ENCODE data around the gene CACUL1. TPM values are rescaled to one million over a fixed set of nuclear protein-coding genes. Genes with fewer than 3 reads are reported as not detected.
"Not testable (repeated sequence)": the region's sequence is repeated elsewhere in the genome, so short reads cannot be mapped to it uniquely, and the experiment has no call there.

Gene CACUL1
- total RNA-seq, 2 donors from 2014 or later = 37.9 to 49.3 TPM

DNA sequence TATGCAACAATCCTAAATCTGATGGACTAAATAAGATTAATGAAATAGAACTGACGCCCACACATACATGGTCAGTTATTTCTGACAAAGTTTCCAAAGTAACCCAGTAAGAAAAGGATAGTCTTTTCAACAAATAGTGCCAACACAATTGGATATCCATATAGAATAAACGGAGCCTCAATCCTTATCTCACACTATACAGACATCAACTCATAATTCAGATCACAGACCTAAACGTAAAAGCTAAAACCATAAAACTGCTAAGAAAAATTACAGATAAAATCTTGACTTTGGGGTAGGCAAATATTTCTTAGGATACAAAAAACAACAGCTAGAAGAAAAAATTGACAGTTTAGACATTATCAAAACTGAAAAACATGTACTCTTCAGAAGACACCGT, 8.5 kb downstream of the CACUL1 start:
- H3K4me3 ChIP-seq = no peak overlapping the region
- no peak overlapping the region for H3K27ac ChIP-seq
- H3K36me3 ChIP-seq = no peaks in the 10 kb centered on the region
- no peaks in the 10 kb centered on the region for H3K4me1 ChIP-seq
- no peaks in the 10 kb centered on the region for H3K27me3 ChIP-seq
- H3K9me3 ChIP-seq = no peaks in the 10 kb centered on the region
- no peak for DNase-seq
- intact Hi-C loops (cut with DNase I) = no loop called here
- H3K9ac ChIP-seq (ENCODE audit: low read depth in 2 of 2, low read length in 2 of 2) = no peak overlapping the region
- TF ChIP-seq, protein P1, sequence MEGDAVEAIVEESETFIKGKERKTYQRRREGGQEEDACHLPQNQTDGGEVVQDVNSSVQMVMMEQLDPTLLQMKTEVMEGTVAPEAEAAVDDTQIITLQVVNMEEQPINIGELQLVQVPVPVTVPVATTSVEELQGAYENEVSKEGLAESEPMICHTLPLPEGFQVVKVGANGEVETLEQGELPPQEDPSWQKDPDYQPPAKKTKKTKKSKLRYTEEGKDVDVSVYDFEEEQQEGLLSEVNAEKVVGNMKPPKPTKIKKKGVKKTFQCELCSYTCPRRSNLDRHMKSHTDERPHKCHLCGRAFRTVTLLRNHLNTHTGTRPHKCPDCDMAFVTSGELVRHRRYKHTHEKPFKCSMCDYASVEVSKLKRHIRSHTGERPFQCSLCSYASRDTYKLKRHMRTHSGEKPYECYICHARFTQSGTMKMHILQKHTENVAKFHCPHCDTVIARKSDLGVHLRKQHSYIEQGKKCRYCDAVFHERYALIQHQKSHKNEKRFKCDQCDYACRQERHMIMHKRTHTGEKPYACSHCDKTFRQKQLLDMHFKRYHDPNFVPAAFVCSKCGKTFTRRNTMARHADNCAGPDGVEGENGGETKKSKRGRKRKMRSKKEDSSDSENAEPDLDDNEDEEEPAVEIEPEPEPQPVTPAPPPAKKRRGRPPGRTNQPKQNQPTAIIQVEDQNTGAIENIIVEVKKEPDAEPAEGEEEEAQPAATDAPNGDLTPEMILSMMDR (IDR thresholded peaks at IDR 0.05) = no peak

DNA sequence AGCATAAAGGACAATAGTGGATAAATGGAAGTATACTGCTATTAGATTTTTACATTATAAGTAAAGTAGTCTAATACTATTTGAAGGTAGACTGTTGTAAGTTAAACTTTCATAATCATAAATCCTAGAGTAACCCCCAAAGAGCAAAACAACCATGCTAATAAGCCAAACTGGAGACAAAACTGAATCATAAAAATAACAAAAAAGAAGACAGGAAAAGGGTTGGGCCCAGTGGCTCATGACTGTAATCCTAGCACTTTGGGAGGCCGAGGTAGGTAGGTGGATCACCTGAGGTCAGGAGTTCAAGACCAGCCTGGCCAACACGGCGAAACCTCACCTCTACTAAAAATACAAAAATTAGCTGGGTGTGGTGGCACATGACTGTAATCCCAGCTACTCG, 9.7 kb downstream of the CACUL1 start:
- Histone ChIP-seq H3K9me3 (no peaks in the 10 kb centered on the region), H3K36me3 (no peaks in the 10 kb centered on the region), H3K4me1 (peaks cover 3% of the 10 kb centered on the region), H3K27ac (no peak overlapping the region), H3K4me3 (no peak overlapping the region), H3K27me3 (no peaks in the 10 kb centered on the region), H3K9ac (ENCODE audit: low read depth in 2 of 2, low read length in 2 of 2) (no peak overlapping the region)
- TF ChIP-seq, protein P1 (IDR thresholded peaks at IDR 0.05) = no peak
- no peak for DNase-seq
- intact Hi-C loops (cut with DNase I) = no loop called here

DNA sequence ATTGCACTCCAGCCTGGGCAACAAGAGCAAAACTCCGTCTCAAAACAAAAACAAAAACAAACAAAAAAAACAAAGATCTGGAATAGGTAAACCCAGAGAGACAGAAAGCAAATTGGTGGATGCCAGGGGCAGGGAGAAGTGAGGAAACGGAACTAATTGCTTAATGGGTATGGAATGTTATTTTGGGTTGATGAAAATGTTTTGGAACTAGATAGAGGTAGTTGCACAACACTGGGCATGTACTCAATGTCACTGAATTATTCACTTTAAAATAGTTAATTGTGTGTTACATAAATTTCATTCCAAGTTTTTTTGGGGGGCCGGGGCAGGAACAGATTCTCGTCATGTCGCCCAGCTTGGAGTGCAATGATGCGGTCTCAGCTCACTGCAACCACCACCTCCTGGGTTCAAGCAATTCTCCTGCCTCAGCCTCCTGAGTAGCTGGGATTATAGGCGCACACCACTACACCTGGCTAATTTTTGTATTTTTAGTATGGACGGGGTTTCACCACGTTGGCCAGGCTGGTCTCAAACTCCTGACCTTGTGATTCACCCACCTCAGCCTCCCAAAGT, 10.3 kb downstream of the CACUL1 start:
- H3K4me1 ChIP-seq; DNase-seq; H3K27me3 ChIP-seq; H3K4me3 ChIP-seq; H3K27ac ChIP-seq; H3K9me3 ChIP-seq; H3K9ac ChIP-seq (ENCODE audit: low read depth in 2 of 2, low read length in 2 of 2); H3K36me3 ChIP-seq; intact Hi-C loops (cut with DNase I): not testable (repeated sequence)

DNA sequence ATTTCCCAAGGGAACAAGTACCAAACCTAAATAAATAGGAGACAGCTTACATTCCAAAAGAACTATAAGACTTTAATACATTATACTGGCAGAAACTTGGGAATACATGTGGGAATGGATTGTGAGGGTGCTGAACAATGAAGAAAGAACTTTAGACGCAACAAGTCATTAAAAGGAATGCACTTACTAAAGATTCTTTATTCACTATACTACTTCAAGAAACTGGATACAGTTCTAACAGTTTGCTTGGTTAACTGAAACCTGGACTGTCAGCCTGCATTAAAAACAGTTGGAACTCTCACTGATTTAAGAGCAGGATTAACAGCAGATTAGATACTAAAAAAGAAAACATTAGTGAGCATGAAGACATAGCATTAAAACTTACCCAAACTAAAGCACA, 12.0 kb downstream of the CACUL1 start:
- Histone ChIP-seq H3K36me3 (no peaks in the 10 kb centered on the region), H3K27me3 (no peaks in the 10 kb centered on the region), H3K9me3 (no peaks in the 10 kb centered on the region), H3K4me1 (peaks cover 10% of the 10 kb centered on the region), H3K9ac (ENCODE audit: low read depth in 2 of 2, low read length in 2 of 2) (no peak overlapping the region), H3K4me3 (no peak overlapping the region), H3K27ac (no peak overlapping the region)
- TF ChIP-seq, protein P1 (IDR thresholded peaks at IDR 0.05) = no peak
- intact Hi-C loops (cut with DNase I) = no loop called here
- no peak for DNase-seq

DNA sequence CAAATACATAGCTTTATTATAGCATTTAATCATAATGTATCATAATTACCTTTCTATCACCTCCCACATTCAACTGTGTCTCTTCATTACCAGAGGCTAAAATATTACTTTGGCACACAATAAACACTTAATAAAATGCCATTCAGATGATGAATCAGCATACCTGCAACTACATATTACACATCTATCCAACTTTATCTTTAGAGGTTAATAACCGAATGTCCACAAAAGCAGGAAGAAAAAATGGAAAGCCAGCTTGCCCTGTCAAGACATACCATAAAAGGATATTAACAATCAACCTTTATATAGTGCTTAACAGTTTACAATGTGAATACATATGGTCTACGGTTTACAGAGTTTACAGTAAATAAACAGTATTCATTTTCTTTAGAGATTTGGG, 12.7 kb downstream of the CACUL1 start:
- H3K9me3 ChIP-seq = no peaks in the 10 kb centered on the region
- no peak for DNase-seq
- intact Hi-C loops (cut with DNase I) = no loop called here
- no peaks in the 10 kb centered on the region for H3K36me3 ChIP-seq
- H3K27me3 ChIP-seq = no peaks in the 10 kb centered on the region
- H3K27ac ChIP-seq = no peak overlapping the region
- TF ChIP-seq, protein P1 (IDR thresholded peaks at IDR 0.05) = no peak
- H3K4me3 ChIP-seq = no peak overlapping the region
- peaks cover 10% of the 10 kb centered on the region for H3K4me1 ChIP-seq
- no peak overlapping the region for H3K9ac ChIP-seq (ENCODE audit: low read depth in 2 of 2, low read length in 2 of 2)

DNA sequence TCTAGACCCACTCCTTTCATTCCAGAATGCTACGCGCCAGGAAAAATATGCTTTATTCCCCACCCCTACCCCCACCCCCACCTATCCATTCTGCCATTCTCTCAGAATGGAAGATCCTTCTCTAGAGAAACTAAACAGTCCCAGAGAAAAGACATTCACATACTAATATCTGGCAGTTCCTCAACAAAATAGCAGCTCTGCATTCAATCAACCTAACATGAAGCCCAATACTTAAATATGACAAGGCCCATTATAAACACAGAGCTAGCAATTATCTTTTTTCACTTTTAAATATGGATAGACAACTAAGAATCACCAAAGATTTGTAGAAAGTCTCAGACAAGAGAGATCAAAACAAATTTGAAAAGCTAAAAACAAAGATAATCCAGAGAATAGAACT, 16.4 kb downstream of the CACUL1 start:
- H3K9ac ChIP-seq (ENCODE audit: low read depth in 2 of 2, low read length in 2 of 2) = no peak overlapping the region
- peak overlapping the region; percentile 67 for H3K27ac ChIP-seq
- H3K27me3 ChIP-seq = no peaks in the 10 kb centered on the region
- no peak overlapping the region for H3K4me3 ChIP-seq
- H3K36me3 ChIP-seq = no peaks in the 10 kb centered on the region
- intact Hi-C loops (cut with DNase I) = no loop called here
- H3K9me3 ChIP-seq = no peaks in the 10 kb centered on the region
- DNase-seq = no peak
- peaks cover 10% of the 10 kb centered on the region for H3K4me1 ChIP-seq
- TF ChIP-seq, protein P1 (IDR thresholded peaks at IDR 0.05) = no peak
